Stimulated activated CD4-positive, alpha-beta T cell treated with anti-CD3 and anti-CD28 coated beads, Interleukin-12 subunit alpha, Interleukin-12 subunit beta, amount 100 ng/mL, for 4 hours (primary cell): ENCODE measurements around the gene SLF2.

Experiments
- DNase-seq: peaks from one replicate; pipeline ENCODE4 v3.0.0-alpha.2; 2020

The SLF2 gene

GRCh38 chr10:100912605-100913469 is at the start of gene SLF2:
Gene SLF2 (plus strand): TSS chr10:100912963. CDS start chr10:100913111, 148 bp downstream.
- peak; percentile 87 for DNase-seq

GRCh38 chr10:100863433-100863832 is 49.3 kb upstream of the SLF2 start:
- DNase-seq = no peak

- DNase-seq = no peak
Measured at GRCh38 chr10:100864036-100864885, 48.5 kb upstream of the SLF2 start.

- no peak for DNase-seq
Measured at GRCh38 chr10:100864978-100865377, 47.8 kb upstream of the SLF2 start.

GRCh38 chr10:100866010-100866409 is 46.8 kb upstream of the SLF2 start:
- no peak for DNase-seq

- DNase-seq = no peak
Measured at GRCh38 chr10:100866575-100867098, 46.1 kb upstream of the SLF2 start.

- no peak for DNase-seq
Measured at GRCh38 chr10:100867261-100867963, 45.4 kb upstream of the SLF2 start.

- no peak for DNase-seq
Measured at GRCh38 chr10:100868382-100868781, 44.4 kb upstream of the SLF2 start.

GRCh38 chr10:100869399-100869798 is 43.4 kb upstream of the SLF2 start:
- no peak for DNase-seq

GRCh38 chr10:100872034-100872791 is 40.5 kb upstream of the SLF2 start:
- DNase-seq = peak; percentile 63

- DNase-seq = no peak
Measured at GRCh38 chr10:100873146-100873826, 39.5 kb upstream of the SLF2 start.

GRCh38 chr10:100873827-100874326 is 38.9 kb upstream of the SLF2 start:
- DNase-seq = no peak

GRCh38 chr10:100874702-100875483 is 37.9 kb upstream of the SLF2 start:
- no peak for DNase-seq

- DNase-seq = no peak
Measured at GRCh38 chr10:100875484-100876166, 37.1 kb upstream of the SLF2 start.

GRCh38 chr10:100876585-100877460 is 35.9 kb upstream of the SLF2 start:
- DNase-seq = no peak

GRCh38 chr10:100877461-100877850 is 35.3 kb upstream of the SLF2 start:
- no peak for DNase-seq

GRCh38 chr10:100878291-100878910 is 34.4 kb upstream of the SLF2 start:
- DNase-seq = no peak

GRCh38 chr10:100879741-100880360 is 32.9 kb upstream of the SLF2 start:
- DNase-seq = no peak
